GM12875 (cell line): ENCODE results near the gene TMEM179.

ENCODE experiments used
- H3K4me3 ChIP-seq: one replicate; pipeline ENCODE4 v1.5.1; 2011; ENCODE audit warnings: low read depth, low read length, control low read depth
- TF ChIP-seq, protein P1 (sequence below): IDR thresholded peaks from 2 replicates; pipeline ENCODE4 v1.5.1; 2011; ENCODE audit warnings: low read depth, mild to moderate bottlenecking, control low read depth, inconsistent platforms, low read length, moderate library complexity, borderline replicate concordance; ENCODE audit not compliant: insufficient read depth

Gene TMEM179

DNA sequence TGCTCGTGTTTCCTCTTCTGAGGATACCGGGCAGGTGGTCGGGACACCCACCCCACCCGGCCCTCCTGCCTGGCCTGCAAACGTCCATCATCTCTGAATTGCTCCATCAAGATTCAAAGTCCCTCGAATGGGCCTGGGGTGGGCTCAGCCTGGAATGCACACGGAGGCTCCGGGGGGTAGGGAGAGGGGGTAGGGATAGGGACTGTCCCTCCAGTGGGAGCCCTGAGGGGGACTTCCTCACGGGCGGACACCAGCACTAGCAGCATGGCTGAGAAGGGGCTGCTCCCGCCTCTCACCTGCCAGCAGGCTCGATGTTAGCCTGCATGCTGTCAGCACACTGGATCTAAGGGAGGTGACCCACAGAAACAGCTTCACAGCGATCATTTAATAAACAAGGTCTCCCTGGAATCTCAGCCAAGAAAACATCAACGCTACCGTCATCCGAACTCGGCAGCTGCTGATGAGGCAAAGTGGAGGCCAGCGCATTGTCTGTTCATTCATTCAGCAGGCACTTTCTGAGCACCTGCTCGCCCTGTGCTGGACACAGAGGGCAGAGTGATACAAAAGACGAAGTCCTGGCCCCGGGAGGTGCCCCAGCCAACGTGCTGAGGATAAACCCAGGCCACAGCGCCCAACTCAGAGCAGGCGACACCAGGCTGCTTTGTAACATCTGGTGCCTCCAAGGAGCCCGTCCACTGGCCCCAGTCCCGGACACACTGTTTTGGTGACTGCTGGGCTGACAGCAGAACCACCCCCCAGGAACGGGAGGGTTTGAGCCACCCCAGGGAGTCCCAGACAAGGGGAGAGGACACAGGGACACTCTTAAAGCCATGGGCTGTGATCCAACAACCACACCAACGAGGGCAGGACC, 6.3 kb downstream of the TMEM179 start:
- TF ChIP-seq, protein P1, sequence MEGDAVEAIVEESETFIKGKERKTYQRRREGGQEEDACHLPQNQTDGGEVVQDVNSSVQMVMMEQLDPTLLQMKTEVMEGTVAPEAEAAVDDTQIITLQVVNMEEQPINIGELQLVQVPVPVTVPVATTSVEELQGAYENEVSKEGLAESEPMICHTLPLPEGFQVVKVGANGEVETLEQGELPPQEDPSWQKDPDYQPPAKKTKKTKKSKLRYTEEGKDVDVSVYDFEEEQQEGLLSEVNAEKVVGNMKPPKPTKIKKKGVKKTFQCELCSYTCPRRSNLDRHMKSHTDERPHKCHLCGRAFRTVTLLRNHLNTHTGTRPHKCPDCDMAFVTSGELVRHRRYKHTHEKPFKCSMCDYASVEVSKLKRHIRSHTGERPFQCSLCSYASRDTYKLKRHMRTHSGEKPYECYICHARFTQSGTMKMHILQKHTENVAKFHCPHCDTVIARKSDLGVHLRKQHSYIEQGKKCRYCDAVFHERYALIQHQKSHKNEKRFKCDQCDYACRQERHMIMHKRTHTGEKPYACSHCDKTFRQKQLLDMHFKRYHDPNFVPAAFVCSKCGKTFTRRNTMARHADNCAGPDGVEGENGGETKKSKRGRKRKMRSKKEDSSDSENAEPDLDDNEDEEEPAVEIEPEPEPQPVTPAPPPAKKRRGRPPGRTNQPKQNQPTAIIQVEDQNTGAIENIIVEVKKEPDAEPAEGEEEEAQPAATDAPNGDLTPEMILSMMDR: no peak
- no peak overlapping the region for H3K4me3 ChIP-seq

DNA sequence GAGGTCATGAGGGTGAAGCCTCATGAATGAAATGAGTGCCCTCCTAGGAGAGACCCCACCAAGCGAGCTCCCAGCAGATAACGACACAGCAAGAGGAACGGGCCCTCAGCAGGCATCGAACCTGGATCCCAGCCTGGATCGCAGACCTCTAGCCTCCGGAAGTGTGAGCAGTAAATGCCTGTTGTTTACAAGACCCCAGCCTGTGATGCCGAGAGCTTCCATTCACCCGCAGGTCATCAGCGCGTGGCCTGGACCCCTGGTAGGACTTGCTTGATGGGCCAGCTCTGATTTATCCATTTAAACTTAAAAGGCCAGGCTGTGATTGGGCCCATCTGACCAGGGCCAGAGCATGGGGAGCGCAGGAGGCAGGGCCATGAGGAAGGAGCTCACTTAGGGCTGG, 7.0 kb downstream of the TMEM179 start:
- TF ChIP-seq, protein P1: no peak
- H3K4me3 ChIP-seq: no peak overlapping the region

DNA sequence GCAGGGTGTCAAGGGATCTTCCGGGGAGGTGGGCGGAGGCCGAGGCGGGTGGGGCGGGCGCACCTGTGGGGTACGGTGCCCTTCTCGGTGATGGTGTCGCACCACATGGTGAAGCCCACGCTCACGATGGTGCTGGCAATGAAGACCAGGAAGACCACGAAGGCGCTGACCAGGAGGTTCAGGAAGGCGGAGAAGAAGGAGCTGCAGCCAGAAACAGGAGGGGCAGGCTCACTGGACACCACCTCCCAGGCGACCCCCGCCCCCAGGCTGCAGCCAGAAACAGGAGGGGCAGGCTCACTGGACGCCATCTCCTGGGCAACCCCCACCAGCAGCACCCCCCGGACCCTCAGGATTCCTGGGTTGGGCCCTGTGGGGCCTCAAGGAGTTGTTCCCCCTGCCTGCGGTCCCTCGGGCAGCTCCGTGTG, 7.6 kb downstream of the TMEM179 start:
- TF ChIP-seq, protein P1: no peak
- no peak overlapping the region for H3K4me3 ChIP-seq

DNA sequence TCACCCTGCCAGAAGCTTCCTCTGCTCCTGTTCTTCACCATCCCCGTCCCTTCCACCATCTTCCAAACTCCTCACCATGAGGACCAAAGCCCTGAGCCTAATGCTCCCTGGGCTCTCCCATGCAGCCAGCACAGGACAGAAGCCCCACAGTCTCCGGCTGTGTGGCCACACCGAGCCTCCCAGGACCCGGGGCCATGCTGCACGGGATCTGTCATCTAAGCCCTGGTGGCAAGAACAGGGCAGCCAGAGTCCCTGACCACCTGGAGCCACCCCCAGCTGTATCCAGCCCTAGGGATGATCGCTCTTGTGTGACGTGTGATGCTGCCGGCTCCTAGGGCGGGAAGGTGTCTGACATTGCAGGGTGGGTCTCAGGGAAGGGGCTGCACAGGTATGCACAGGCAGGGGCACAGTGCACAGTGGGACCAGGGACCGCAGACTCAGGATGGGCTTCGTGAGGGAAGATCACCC, 8.1 kb downstream of the TMEM179 start:
- TF ChIP-seq, protein P1: no peak
- no peak overlapping the region for H3K4me3 ChIP-seq

DNA sequence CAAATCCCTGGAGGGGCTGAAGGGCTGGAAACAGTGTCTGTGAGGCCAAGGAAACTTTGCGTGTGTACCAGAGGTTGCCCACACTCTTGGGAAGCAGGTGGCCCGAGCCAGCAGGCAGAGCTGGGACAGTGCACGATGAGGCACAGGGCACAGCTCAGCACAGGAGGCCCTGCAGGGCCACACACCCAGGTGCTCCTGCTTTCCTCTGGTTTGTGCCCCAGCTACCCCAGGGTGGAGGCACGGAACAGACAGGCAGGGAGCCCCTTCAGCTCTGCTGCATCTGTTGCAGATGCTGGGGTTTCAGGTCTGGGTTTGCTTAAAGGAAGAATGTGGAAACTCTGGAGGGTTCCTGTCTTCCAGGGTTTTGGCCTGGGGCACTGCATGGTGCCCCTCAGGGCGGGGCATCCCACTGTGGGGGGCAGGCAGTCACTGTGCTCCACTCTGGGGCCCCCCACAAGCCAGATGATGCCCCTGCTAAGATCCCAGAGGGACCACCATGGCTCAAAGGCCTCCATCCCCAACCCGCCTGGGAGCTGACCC, 8.6 kb downstream of the TMEM179 start:
- no peak overlapping the region for H3K4me3 ChIP-seq

DNA sequence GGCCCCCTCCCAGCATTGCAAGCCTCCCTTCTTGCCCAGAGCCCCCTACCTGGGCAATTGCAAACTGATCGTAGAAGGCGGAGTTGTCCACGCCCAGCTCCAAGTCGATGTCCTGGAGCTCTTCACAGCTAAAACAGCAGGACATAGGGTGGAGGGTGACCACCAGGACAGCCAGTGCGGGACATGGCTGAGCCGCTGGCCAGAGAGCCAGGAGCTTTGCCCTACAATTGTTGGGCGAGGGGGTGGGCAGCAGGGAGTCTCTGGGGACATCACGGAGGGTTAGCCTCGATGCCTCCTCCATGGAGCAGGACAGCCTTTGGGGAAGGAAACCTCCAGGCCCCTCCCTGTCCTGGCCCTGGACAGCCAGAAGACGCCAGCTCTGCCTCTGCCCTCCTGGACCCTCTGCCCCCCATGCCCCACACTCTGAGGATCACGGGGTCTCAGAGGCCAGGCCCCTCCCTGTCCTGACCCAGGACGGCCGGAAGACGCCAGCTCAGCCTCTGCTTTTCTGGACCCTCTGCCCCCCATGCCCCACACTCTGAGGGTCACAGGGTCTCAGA, 9.4 kb downstream of the TMEM179 start:
- no peak overlapping the region for H3K4me3 ChIP-seq
- TF ChIP-seq, protein P1: no peak

More for the DNA sequence above, 8.6 kb downstream of the TMEM179 start:
- TF ChIP-seq, protein P1: no peak
